ENCODE results near the gene GCNT2. TPM values are rescaled to one million over a fixed set of nuclear protein-coding genes. Genes with fewer than 3 reads are reported as not detected.
"Not testable (repeated sequence)": the region's sequence is repeated elsewhere in the genome, so short reads cannot be mapped to it uniquely, and the experiment has no call there.

Gene GCNT2
- total RNA-seq, 1 experiment from 2014 or later: 0.63 TPM

DNA sequence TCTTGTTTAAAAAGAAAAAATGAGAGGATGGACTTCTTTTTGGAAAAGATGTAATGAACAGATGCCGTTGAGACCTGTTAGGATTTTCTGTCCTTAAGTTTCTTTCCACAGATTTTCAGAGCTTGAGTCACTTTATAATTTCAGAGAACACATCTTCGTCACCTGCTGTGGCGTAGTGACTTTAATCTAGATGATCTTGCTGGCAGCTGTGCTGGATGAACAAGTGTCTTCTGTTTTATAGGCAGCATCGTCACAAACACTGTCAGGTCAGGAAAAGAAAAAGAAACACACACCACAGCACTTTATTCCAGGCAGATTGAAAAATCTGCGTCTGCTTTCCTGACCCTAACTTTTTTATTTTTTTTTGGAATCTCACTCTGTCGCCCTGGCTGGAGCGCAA is 35.7 kb upstream of the GCNT2 start:
- H3K36me3 Mint-ChIP-seq (ENCODE audit: insufficient read depth, unreplicated experiment): peaks cover 4% of the 10 kb centered on the region
- H3K4me1 Mint-ChIP-seq (ENCODE audit: insufficient read depth, unreplicated experiment): peaks cover 14% of the 10 kb centered on the region
- DNase-seq (ENCODE audit: unreplicated experiment): no peak
- no peaks in the 10 kb centered on the region for H3K9me3 Mint-ChIP-seq (ENCODE audit: unreplicated experiment)
- no peak overlapping the region for H3K4me3 Mint-ChIP-seq (ENCODE audit: unreplicated experiment)
- CTCF ChIA-PET: interaction anchor here (1.4 kb wide), 1 partner anchor 25 kb away, joined by 3 read pairs; no protein-coding TSS in a partner anchor
- H3K27me3 Mint-ChIP-seq (ENCODE audit: insufficient read depth, unreplicated experiment): no peaks in the 10 kb centered on the region
- H3K27ac Mint-ChIP-seq (ENCODE audit: low read depth, unreplicated experiment): no peak overlapping the region
- no TSS peak for BruUV-seq (replicated peaks)
- POLR2A ChIA-PET: interaction anchor here (0.6 kb wide), 1 partner anchor 277 kb away, joined by 4 read pairs; no protein-coding TSS in a partner anchor
- TF ChIP-seq, protein P1, sequence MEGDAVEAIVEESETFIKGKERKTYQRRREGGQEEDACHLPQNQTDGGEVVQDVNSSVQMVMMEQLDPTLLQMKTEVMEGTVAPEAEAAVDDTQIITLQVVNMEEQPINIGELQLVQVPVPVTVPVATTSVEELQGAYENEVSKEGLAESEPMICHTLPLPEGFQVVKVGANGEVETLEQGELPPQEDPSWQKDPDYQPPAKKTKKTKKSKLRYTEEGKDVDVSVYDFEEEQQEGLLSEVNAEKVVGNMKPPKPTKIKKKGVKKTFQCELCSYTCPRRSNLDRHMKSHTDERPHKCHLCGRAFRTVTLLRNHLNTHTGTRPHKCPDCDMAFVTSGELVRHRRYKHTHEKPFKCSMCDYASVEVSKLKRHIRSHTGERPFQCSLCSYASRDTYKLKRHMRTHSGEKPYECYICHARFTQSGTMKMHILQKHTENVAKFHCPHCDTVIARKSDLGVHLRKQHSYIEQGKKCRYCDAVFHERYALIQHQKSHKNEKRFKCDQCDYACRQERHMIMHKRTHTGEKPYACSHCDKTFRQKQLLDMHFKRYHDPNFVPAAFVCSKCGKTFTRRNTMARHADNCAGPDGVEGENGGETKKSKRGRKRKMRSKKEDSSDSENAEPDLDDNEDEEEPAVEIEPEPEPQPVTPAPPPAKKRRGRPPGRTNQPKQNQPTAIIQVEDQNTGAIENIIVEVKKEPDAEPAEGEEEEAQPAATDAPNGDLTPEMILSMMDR (IDR thresholded peaks at IDR 0.05; ENCODE audit: unreplicated experiment): no peak
- intact Hi-C loops (cut with micrococcal nuclease): no loop called here

DNA sequence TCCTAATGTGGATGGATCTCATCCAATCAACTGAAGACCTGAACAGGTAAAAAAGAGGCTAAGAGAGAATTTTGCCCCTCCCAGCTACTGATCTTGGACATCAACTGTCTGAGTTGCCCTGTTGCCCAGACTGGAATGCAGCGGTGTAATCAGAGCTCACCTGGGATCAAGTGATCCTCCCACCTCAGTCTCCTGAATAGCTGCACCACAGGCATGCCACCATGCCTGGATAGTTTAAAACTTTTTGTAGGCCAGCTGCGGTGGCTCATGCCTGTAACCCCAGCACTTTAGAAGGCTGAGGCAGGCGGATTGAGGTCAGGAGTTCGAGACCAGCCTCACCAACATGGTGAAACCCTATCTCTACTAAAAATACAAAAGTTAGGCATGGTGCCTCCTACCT is 34.9 kb upstream of the GCNT2 start:
- TF ChIP-seq, protein P1 (IDR thresholded peaks at IDR 0.05; ENCODE audit: unreplicated experiment): no peak
- H3K27me3 Mint-ChIP-seq (ENCODE audit: insufficient read depth, unreplicated experiment): no peaks in the 10 kb centered on the region
- no peak for DNase-seq (ENCODE audit: unreplicated experiment)
- no peak overlapping the region for H3K27ac Mint-ChIP-seq (ENCODE audit: low read depth, unreplicated experiment)
- H3K4me1 Mint-ChIP-seq (ENCODE audit: insufficient read depth, unreplicated experiment): peaks cover 7% of the 10 kb centered on the region
- H3K4me3 Mint-ChIP-seq (ENCODE audit: unreplicated experiment): no peak overlapping the region
- ChIA-PET CTCF (interaction anchor here (0.6 to 3.2 kb wide), 3 partner anchors 8 to 260 kb away, joined by 3 to 22 read pairs (median 3); no protein-coding TSS in a partner anchor), POLR2A (interaction anchor here (0.6 kb wide), 1 partner anchor 208 kb away, joined by 3 read pairs; no protein-coding TSS in a partner anchor)
- peaks cover 4% of the 10 kb centered on the region for H3K36me3 Mint-ChIP-seq (ENCODE audit: insufficient read depth, unreplicated experiment)
- no peaks in the 10 kb centered on the region for H3K9me3 Mint-ChIP-seq (ENCODE audit: unreplicated experiment)
- intact Hi-C loops (cut with micrococcal nuclease): no loop called here
- BruUV-seq (replicated peaks): no TSS peak

DNA sequence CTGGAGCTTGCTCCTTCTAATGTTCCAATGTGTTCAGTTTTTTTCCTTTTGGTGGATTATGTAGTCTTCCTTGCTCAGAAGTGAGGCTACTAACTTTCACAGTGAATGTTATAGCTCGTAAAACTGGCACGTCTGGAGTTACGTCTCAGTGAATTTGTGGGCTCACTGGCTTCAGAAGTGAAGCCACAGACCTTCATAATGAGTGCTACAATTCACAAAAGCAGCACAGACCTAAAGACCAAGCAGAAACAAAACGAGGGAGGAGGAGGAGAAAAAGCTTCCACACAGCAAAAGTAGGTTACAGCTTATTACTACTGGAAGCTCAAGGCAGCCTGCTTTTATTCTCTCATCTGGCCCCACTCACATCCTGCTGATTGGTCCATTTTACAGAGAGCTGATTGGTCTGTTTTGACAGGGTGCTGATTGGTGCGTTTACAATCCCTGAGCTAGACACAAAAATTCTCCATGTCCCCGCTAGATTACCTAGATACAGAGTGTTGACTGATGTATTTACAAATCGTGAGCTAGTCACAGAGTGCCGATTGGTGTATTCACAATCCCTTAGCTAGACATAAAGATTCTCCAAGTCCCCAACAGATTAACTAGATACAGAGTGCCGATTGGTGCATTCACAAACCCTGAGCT is 34.1 kb upstream of the GCNT2 start:
- H3K4me3 Mint-ChIP-seq (ENCODE audit: unreplicated experiment): not testable (repeated sequence)

DNA sequence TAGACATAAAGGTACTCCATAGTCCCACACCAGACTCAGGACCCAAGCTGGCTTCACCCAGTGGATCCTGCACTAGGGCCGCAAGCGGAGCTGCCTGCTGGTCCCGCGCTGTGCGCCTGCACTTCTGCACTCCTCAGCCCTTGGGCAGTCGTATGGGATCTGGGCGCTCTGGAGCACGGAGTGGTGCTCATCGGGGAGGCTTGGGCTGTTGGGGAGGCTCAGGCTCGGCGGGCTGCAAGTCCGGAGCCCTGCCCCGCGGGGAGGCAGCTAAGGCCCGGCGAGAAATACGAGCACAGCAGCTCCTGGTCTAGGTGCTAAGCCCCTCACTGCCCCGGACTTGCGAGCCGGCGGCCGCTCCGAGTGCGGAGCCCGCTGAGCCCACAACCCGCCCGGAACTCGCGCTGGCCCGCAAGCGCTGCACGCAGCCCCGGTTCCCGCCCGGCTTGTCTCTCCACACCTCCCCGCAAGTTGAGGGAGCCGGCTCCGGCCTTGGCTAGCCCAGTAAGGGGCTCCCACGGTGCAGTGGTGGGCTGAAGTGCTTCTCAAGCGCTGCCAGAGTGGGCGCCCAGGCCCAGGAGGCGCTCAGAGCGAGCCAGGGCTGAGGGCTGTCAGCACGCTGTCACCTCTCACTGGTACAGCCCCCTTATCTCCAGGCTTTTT is 33.4 kb upstream of the GCNT2 start:
- Mint-ChIP-seq H3K27me3 (ENCODE audit: insufficient read depth, unreplicated experiment) (no peaks in the 10 kb centered on the region), H3K9me3 (ENCODE audit: unreplicated experiment) (peaks cover 7% of the 10 kb centered on the region), H3K36me3 (ENCODE audit: insufficient read depth, unreplicated experiment) (peaks cover 4% of the 10 kb centered on the region), H3K4me3 (ENCODE audit: unreplicated experiment) (no peak overlapping the region), H3K27ac (ENCODE audit: low read depth, unreplicated experiment) (no peak overlapping the region), H3K4me1 (ENCODE audit: insufficient read depth, unreplicated experiment) (no peaks in the 10 kb centered on the region)
- ChIA-PET CTCF (interaction anchor here (0.8 to 3.2 kb wide), 3 partner anchors 9 to 22 kb away, joined by 3 to 22 read pairs (median 3); no protein-coding TSS in a partner anchor), POLR2A (interaction anchor here (1.3 kb wide), 1 partner anchor 12 kb away, joined by 3 read pairs; no protein-coding TSS in a partner anchor)
- intact Hi-C loops (cut with micrococcal nuclease): no loop called here
- BruUV-seq (replicated peaks): no TSS peak
- no peak for DNase-seq (ENCODE audit: unreplicated experiment)
- TF ChIP-seq, protein P1 (IDR thresholded peaks at IDR 0.05; ENCODE audit: unreplicated experiment): no peak

More for the DNA sequence above, 34.1 kb upstream of the GCNT2 start:
- H3K36me3 Mint-ChIP-seq (ENCODE audit: insufficient read depth, unreplicated experiment); BruUV-seq (replicated peaks); H3K27me3 Mint-ChIP-seq (ENCODE audit: insufficient read depth, unreplicated experiment); H3K9me3 Mint-ChIP-seq (ENCODE audit: unreplicated experiment); H3K4me1 Mint-ChIP-seq (ENCODE audit: insufficient read depth, unreplicated experiment); DNase-seq (ENCODE audit: unreplicated experiment); intact Hi-C loops (cut with micrococcal nuclease); H3K27ac Mint-ChIP-seq (ENCODE audit: low read depth, unreplicated experiment): not testable (repeated sequence)
- CTCF ChIA-PET: interaction anchor here (0.7 to 3.2 kb wide), 4 partner anchors 9 to 404 kb away, joined by 3 to 22 read pairs (median 3); no protein-coding TSS in a partner anchor
- POLR2A ChIA-PET: interaction anchor here (0.6 to 1.3 kb wide), 2 partner anchors 13 to 207 kb away, joined by 3 read pairs; no protein-coding TSS in a partner anchor

Measured in MCF 10A (cell line).